DND-41 (cell line): ENCODE results near the gene TSSK6.

ENCODE experiments used
- CTCF ChIP-seq: IDR thresholded peaks from 2 replicates; pipeline ENCODE4 v1.5.1; 2012; ENCODE audit warnings: borderline replicate concordance, low read length, moderate library complexity, mild to moderate bottlenecking; ENCODE audit not compliant: poor library complexity, severe bottlenecking; ENCODE audit errors: extremely low read depth
- EZH2 ChIP-seq: IDR thresholded peaks from 3 replicates; pipeline ENCODE4 v1.6.1; 2012; ENCODE audit warnings: borderline replicate concordance, low read depth, mild to moderate bottlenecking, moderate library complexity, low read length, inconsistent platforms; ENCODE audit not compliant: severe bottlenecking

- TF ChIP-seq CTCF (no peak), EZH2 (no peak)
Observed at GRCh38 chr19:19550485-19550929, 35.2 kb upstream of the TSSK6 start.
